Keratinocyte (primary cell): ENCODE data around the gene CYP3A4. TPM values are rescaled to one million over a fixed set of nuclear protein-coding genes. Genes with fewer than 3 reads are reported as not detected.

Source experiments
- DNase-seq: peaks from one replicate; pipeline ENCODE4 v3.0.0-alpha.2; 2011; ENCODE audit warnings: low read depth, missing footprints, low spot score
- FAIRE-seq: peaks from 2 replicates; lab custom pipeline; 2011; peaks lifted over from hg19 to GRCh38; lab: Jason Lieb, UNC
- H2AFZ ChIP-seq: 2 replicates; pipeline ENCODE4 v1.6.0; 2012; ENCODE audit warnings: low read length, control low read depth, inconsistent platforms; ENCODE audit not compliant: control insufficient read depth
- H3K27ac ChIP-seq: 2 replicates; pipeline ENCODE4 v1.5.1; 2011; ENCODE audit warnings: low read length; ENCODE audit not compliant: control insufficient read depth, insufficient read depth
- H3K27me3 ChIP-seq: 3 replicates; pipeline ENCODE4 v1.6.0; 2011; ENCODE audit warnings: low read length; ENCODE audit not compliant: control insufficient read depth, insufficient read depth; ENCODE audit errors: extremely low read depth
- H3K36me3 ChIP-seq, 2 experiments: 2 replicates in 1 of 2; 3 replicates in 1 of 2; pipeline ENCODE4 v1.5.1; 2011; ENCODE audit warnings: low read length in 2 of 2, mild to moderate bottlenecking in 1 of 2; ENCODE audit not compliant: control insufficient read depth in 2 of 2, insufficient read depth in 2 of 2; ENCODE audit errors: extremely low read depth in 1 of 2
- H3K4me1 ChIP-seq: 3 replicates; pipeline ENCODE4 v1.5.1; 2011; ENCODE audit warnings: low read length; ENCODE audit not compliant: control insufficient read depth, insufficient read depth; ENCODE audit errors: extremely low read depth
- H3K4me2 ChIP-seq: 3 replicates; pipeline ENCODE4 v1.6.0; 2011; ENCODE audit warnings: low read depth, low read length; ENCODE audit not compliant: control insufficient read depth, insufficient read depth; ENCODE audit errors: extremely low read depth
- H3K4me3 ChIP-seq, 3 experiments: fragments of 200-600 bp in 1 of 3; sonication (generic) in 1 of 3; 2 replicates in 2 of 3; 3 replicates in 1 of 3; pipeline ENCODE4 v1.5.1; 2011 to 2016; ENCODE audit warnings: low read length in 3 of 3, mild to moderate bottlenecking in 3 of 3, control low read depth in 2 of 3, inconsistent platforms in 1 of 3, low read depth in 1 of 3, mixed read lengths in 1 of 3, mixed run types in 1 of 3, moderate library complexity in 1 of 3; ENCODE audit not compliant: control insufficient read depth in 2 of 3, insufficient read depth in 2 of 3; ENCODE audit errors: extremely low read depth in 1 of 3
- H3K79me2 ChIP-seq: 2 replicates; pipeline ENCODE4 v1.6.0; 2012; ENCODE audit warnings: low read length; ENCODE audit not compliant: control insufficient read depth, insufficient read depth
- H3K9ac ChIP-seq: 3 replicates; pipeline ENCODE4 v1.6.0; 2011; ENCODE audit warnings: low read length; ENCODE audit not compliant: control insufficient read depth, insufficient read depth; ENCODE audit errors: extremely low read depth
- H3K9me1 ChIP-seq: 3 replicates; pipeline ENCODE4 v1.6.0; 2011; ENCODE audit warnings: low read length; ENCODE audit not compliant: control insufficient read depth, insufficient read depth; ENCODE audit errors: extremely low read depth
- H3K9me3 ChIP-seq: 2 replicates; pipeline ENCODE4 v1.5.1; 2012; ENCODE audit warnings: low read depth, low read length; ENCODE audit not compliant: control insufficient read depth
- H4K20me1 ChIP-seq: 3 replicates; pipeline ENCODE4 v1.6.0; 2011; ENCODE audit warnings: low read length; ENCODE audit not compliant: control insufficient read depth, insufficient read depth; ENCODE audit errors: extremely low read depth
- EZH2 ChIP-seq: IDR thresholded peaks from one replicate; pipeline ENCODE4 v1.6.1; 2012; ENCODE audit warnings: inconsistent platforms, mild to moderate bottlenecking, low read length, moderate library complexity
- dilution Hi-C: fragments of 300-500 bp; cut with MboI; formaldehyde crosslinking; loops from one replicate; pipeline ENCODE4 v1.7.0; 2020; ENCODE audit warnings: low sequenced_read_pairs; ENCODE audit not compliant: extremely low pct_ligation_motif_present
- polyA plus RNA-seq, 5 experiments: library from polyadenylated mRNA; depleted of rRNA in 3 of 5; stranded (reverse) in 3 of 5; stranded (forward) in 1 of 5; unstranded in 1 of 5; fragments of >200 nt; gene quantifications; 1 replicate in 1 of 5; 2 replicates in 3 of 5; 3 replicates in 1 of 5; pipeline versions ENCODE4 v1.2.1 to v1.2.3, GENCODE V29; 2011 to 2012; ENCODE audit warnings: missing spikeins in 2 of 5, low read depth in 1 of 5, low replicate concordance in 1 of 5
- TF ChIP-seq, protein P1 (sequence below), 3 experiments: IDR thresholded peaks in 1 of 3; conservative IDR thresholded peaks in 1 of 3; optimal IDR thresholded peaks in 1 of 3; 2 replicates in 2 of 3; 3 replicates in 1 of 3; pipeline versions ENCODE3 to v1.5.1; 2011; ENCODE audit warnings: low read length in 3 of 3, mild to moderate bottlenecking in 3 of 3, moderate library complexity in 2 of 3, control low read depth in 1 of 3, inconsistent platforms in 1 of 3; ENCODE audit not compliant: insufficient read depth in 2 of 3; ENCODE audit errors: extremely low read depth in 1 of 3

CYP3A4 gene
- polyA plus RNA-seq, 1 donor (not counting 4 experiments of a cell fraction or from before 2014, with no cell fraction given): not detected

DNA sequence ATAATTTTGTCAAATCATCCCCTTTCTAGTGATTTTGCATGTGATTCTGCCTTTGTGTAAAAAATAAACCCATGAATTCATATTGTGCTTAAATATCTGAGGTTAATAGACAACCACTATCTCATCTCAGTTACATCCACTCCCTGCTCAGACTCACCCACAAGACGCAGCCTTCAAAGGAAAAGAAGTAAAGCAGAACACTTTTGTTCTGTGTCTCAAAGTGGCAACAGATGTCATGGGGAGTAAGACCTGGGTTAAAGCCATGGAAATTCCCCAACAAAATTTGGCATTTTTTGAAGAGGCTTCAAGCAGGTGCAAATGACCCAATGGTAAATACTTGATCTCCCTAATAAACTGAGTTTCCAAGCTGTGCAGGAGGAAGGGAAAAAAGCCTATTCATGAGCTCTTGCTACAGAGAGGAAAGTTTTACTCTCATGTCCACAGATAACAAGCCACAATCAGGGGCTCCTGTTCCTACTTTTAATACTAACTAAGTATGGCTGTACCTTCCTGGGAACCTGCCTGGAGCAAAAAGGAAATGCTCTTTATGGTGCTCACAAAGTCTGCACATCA is 53.7 kb downstream of the CYP3A4 start:
- dilution Hi-C loops: no loop called here
- no peak overlapping the region for H3K4me3 ChIP-seq

DNA sequence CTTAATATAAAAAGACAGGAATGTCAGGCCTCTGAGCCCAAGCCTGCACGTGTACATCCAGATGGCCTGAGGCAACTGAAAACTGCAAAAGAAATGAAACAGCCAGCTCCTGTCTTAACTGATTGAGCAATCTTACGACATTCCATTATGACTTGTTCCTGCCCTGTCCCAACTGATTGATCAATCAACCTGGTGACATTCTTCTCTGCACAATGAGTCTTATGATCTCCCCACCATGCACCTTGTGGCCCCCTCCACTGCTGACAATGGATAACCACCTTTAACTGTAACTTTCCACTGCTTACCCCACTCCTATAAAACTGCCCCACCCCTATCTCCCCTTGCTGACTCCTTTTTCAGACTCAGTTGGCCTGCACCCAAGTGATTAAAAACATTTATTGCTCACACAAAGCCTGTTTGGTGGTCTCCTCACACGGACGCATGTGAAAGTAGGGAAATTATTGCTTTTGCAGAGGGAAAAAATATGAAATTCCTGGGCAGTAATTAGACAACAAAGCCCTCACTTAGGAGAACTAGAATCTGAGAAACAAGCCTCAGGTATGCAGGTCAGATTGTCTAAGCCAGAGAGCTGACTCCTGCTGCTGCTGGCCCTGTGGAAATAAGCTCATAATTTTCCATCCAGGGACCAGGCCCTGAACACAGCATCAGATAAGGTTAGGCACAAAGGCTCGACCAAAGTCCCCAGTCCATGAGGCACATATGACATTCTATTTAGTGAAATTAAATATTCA is 54.3 kb downstream of the CYP3A4 start:
- peak overlapping the region; percentile 36 for H3K27ac ChIP-seq
- no peaks in the 10 kb centered on the region for H4K20me1 ChIP-seq
- DNase-seq: peak; percentile 60
- H3K4me1 ChIP-seq: peaks cover 26% of the 10 kb centered on the region
- no peak overlapping the region for H3K9ac ChIP-seq
- no peak overlapping the region for H2AFZ ChIP-seq
- TF ChIP-seq, protein P1, sequence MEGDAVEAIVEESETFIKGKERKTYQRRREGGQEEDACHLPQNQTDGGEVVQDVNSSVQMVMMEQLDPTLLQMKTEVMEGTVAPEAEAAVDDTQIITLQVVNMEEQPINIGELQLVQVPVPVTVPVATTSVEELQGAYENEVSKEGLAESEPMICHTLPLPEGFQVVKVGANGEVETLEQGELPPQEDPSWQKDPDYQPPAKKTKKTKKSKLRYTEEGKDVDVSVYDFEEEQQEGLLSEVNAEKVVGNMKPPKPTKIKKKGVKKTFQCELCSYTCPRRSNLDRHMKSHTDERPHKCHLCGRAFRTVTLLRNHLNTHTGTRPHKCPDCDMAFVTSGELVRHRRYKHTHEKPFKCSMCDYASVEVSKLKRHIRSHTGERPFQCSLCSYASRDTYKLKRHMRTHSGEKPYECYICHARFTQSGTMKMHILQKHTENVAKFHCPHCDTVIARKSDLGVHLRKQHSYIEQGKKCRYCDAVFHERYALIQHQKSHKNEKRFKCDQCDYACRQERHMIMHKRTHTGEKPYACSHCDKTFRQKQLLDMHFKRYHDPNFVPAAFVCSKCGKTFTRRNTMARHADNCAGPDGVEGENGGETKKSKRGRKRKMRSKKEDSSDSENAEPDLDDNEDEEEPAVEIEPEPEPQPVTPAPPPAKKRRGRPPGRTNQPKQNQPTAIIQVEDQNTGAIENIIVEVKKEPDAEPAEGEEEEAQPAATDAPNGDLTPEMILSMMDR (optimal IDR thresholded peaks at IDR 0.05 in 1 of 3, IDR thresholded peaks at IDR 0.05 in 1 of 3, conservative IDR thresholded peaks at IDR 0.05 in 1 of 3; ENCODE audit: extremely low read depth in 1 of 3, insufficient read depth in 2 of 3, low read length in 3 of 3): no peak
- TF ChIP-seq EZH2: no peak
- no peaks in the 10 kb centered on the region for H3K27me3 ChIP-seq
- no peak overlapping the region for H3K4me3 ChIP-seq
- H3K79me2 ChIP-seq: no peaks in the 10 kb centered on the region
- peak; percentile 77 for FAIRE-seq
- no peaks in the 10 kb centered on the region for H3K9me1 ChIP-seq
- peak overlapping the region; percentile 52 for H3K4me2 ChIP-seq
- dilution Hi-C loops: no loop called here
- no peaks in the 10 kb centered on the region for H3K36me3 ChIP-seq
- H3K9me3 ChIP-seq: no peaks in the 10 kb centered on the region

More for the DNA sequence above, 53.7 kb downstream of the CYP3A4 start:
- Histone ChIP-seq H3K4me1 (peaks cover 26% of the 10 kb centered on the region), H3K27me3 (no peaks in the 10 kb centered on the region), H4K20me1 (no peaks in the 10 kb centered on the region), H3K9ac (no peak overlapping the region), H3K36me3 (no peaks in the 10 kb centered on the region), H2AFZ (no peak overlapping the region), H3K27ac (no peak overlapping the region), H3K79me2 (no peaks in the 10 kb centered on the region), H3K9me1 (no peaks in the 10 kb centered on the region), H3K9me3 (no peaks in the 10 kb centered on the region), H3K4me2 (no peak overlapping the region)
- DNase-seq (no peak), FAIRE-seq (no peak)
- TF ChIP-seq EZH2: no peak
- TF ChIP-seq, protein P1 (optimal IDR thresholded peaks at IDR 0.05 in 1 of 3, IDR thresholded peaks at IDR 0.05 in 1 of 3, conservative IDR thresholded peaks at IDR 0.05 in 1 of 3; ENCODE audit: extremely low read depth in 1 of 3, insufficient read depth in 2 of 3, low read length in 3 of 3): no peak
